ENCODE results near the gene DSPP. TPM values are rescaled to one million over a fixed set of nuclear protein-coding genes. Genes with fewer than 3 reads are reported as not detected.

DSPP gene
- total and polyA plus RNA-seq, 2 of the 4 experiments (the other 2 are of a cell fraction): not detected

GRCh38 chr4:87575408-87575807 is 32.9 kb upstream of the DSPP start:
- Histone ChIP-seq H2BK20ac (ENCODE audit: low read depth, low read length) (no peak overlapping the region), H4K8ac (ENCODE audit: low read depth in 2 of 2, low read length in 2 of 2) (no peak overlapping the region), H3K18ac (ENCODE audit: low read depth, low read length) (no peak overlapping the region), H2BK5ac (ENCODE audit: low read depth, low read length, poor library complexity, severe bottlenecking) (no peak overlapping the region), H4K20me1 (ENCODE audit: insufficient read depth, low read length) (no peaks in the 10 kb centered on the region), H2BK120ac (ENCODE audit: low read depth, low read length) (no peak overlapping the region), H3K4me1 (ENCODE audit: control insufficient read depth, insufficient read depth, low read length) (no peaks in the 10 kb centered on the region), H3K9me1 (ENCODE audit: insufficient read depth, low read length) (no peaks in the 10 kb centered on the region), H3K79me1 (ENCODE audit: low read depth in 1 of 2, low read length in 2 of 2) (no peaks in the 10 kb centered on the region), H2BK15ac (ENCODE audit: low read depth, low read length) (no peak overlapping the region), H3K56ac (ENCODE audit: extremely low read depth, insufficient read depth, low read length) (no peak overlapping the region), H3K36me3 (ENCODE audit: control insufficient read depth, insufficient read depth, low read length) (no peaks in the 10 kb centered on the region), H3K4me3 (ENCODE audit: insufficient read depth, low read depth, low read length) (no peak overlapping the region), H4K5ac (ENCODE audit: low read depth, low read length) (no peak overlapping the region), H3K9me3 (ENCODE audit: control insufficient read depth, insufficient read depth, low read length) (no peaks in the 10 kb centered on the region), H3K4me2 (ENCODE audit: low read depth, low read length) (no peak overlapping the region), H3K14ac (replicated peaks; ENCODE audit: low read depth, low read length) (no peak overlapping the region), H3K27me3 (ENCODE audit: control insufficient read depth, insufficient read depth, low read length) (no peaks in the 10 kb centered on the region), H2AK5ac (ENCODE audit: low read depth, low read length) (no peak overlapping the region), H3K4ac (ENCODE audit: low read depth, low read length) (no peak overlapping the region), H3K23ac (ENCODE audit: low read depth, low read length) (no peak overlapping the region), H2AK9ac (replicated peaks; ENCODE audit: low read depth, low read length, poor library complexity) (no peak overlapping the region), H3K27ac (ENCODE audit: insufficient read depth, low read length) (no peak overlapping the region), H4K91ac (ENCODE audit: insufficient read depth, low read depth, low read length) (no peak overlapping the region), H2AFZ (replicated peaks; ENCODE audit: low read length, poor library complexity) (no peak overlapping the region), H3K9ac (ENCODE audit: low read depth, low read length) (no peak overlapping the region)
- TF ChIP-seq USF2 (IDR thresholded peaks at IDR 0.05; ENCODE audit: low read depth, low read length) (no peak), FOS (IDR thresholded peaks at IDR 0.05; ENCODE audit: low read depth, low read length) (no peak)
- intact Hi-C loops (cut with micrococcal nuclease) (no loop called here), in situ Hi-C loops (cut with MboI; ENCODE audit: low sequenced_read_pairs) (no loop called here), dilution Hi-C loops (cut with HindIII; ENCODE audit: low sequenced_read_pairs, unreplicated experiment) (no loop called here)
- DNase-seq (no peak), ATAC-seq (ENCODE audit: low read depth) (no peak)
- POLR2A ChIA-PET (ENCODE audit: unreplicated experiment): no interaction called here
- CTCF ChIA-PET: no interaction called here
- no TSS peak for BruUV-seq (replicated peaks)
- no CpG with 5 or more reads among the region's 1 CpG for WGBS, 2 experiments (ENCODE audit: extremely low coverage in 2 of 2, insufficient read length in 1 of 2)
